GM19328 (cell line): Measurements from ENCODE around the gene ERMARD.

Source experiments
- ATAC-seq: cut with Tn5 transposase; IDR thresholded peaks from one replicate; pipeline ENCODE4 v1.9.1; 2021; ENCODE audit warnings: mild to moderate bottlenecking, moderate library complexity; ENCODE audit not compliant: unreplicated experiment

ERMARD gene

GRCh38 chr6:169824021-169824420, 72.6 kb downstream of the ERMARD start:
- ATAC-seq = no peak

DNA sequence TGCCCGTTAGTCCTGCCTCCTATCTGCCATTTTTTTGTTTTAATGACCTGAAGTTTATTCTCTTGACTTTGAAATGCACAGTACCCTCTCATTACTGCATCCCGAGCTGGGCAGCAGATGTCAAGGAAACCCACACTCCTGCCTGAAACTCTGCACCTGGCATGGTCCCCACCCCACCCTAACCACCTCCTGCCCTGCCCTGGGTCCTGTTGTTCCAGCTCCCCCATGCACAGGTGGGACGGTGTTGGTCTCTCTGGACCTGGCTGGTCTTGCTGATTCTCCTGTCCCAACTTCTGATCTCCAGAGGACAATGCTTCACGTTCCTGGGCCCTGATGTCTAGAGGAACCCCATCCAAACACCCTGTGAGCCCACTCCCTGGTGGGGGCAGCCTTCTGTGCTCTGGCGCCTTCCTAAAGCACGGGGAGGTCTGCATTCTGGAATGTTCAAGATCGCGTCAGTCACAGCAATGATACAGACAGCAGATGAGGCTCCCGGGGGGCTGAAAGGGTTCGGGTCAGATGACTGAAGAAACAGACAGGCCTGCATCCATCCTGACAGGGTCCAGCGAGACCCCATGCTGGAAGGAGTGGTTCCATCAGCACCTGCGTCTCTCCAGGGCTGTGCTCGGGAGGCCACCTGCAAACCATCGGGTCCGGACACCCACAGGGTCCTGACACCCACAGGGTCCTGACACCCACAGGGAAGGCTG, 73.6 kb downstream of the ERMARD start:
- no peak for ATAC-seq

DNA sequence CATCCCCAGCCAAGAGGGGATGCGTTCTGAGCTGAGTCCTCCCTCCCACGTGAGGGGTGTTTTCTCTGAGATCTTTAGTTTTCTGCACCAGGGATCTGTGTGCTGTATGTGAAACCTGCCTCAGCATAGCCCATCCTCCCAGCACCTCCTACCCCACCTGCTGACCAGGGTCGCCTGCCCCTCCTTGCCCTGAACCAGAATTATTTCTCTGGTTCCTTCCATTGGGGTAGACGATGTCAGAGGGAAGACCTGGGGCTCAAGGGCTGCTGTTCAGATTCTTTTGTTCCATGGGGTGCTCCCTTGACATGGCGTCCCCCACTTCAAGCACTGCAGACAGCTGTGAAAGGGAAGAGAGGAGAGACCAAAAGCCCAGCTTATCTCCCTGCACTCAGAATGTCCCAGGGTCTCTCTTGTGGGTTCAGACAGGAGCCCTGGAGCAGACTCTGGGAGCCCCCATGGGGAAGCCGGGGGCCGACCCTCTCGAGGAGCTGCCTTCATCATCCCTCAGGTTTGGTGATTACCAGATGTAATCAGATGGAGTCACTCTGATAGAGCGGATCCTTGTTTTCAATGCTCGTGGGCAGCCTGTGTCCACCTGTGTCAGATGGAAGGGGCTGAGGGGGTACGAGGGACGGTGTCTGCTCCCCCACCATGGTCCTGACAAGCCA, 74.3 kb downstream of the ERMARD start:
- no peak for ATAC-seq

GRCh38 chr6:169826697-169827096, 75.3 kb downstream of the ERMARD start:
- ATAC-seq = no peak

- ATAC-seq = no peak
Observed at GRCh38 chr6:169827290-169827717, 75.9 kb downstream of the ERMARD start.

DNA sequence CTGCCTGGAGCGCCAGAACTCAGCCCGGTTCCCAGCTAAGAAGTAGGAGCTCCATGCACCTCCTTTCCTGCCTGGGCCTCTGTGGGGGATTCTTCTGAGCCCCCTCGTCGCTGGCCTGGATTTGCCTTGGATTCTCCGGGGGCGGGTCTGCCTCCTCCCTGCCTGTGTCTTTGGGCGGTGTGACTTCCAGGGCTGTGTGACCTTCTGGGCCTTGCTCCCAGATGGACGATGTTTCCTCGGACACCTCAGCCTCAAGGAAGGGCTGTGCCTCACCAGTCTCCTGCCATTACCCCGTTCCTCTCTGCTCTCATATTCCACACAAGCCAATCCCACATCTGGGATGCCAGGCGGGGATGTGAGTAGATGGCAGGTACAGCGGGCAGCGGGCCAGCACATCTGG, 76.8 kb downstream of the ERMARD start:
- no peak for ATAC-seq

GRCh38 chr6:169829786-169830185, 78.4 kb downstream of the ERMARD start:
- no peak for ATAC-seq

- no peak for ATAC-seq
Observed at GRCh38 chr6:169830876-169831275, 79.5 kb downstream of the ERMARD start.
